ENCODE data around the gene JMJD7.

The JMJD7 gene

DNA sequence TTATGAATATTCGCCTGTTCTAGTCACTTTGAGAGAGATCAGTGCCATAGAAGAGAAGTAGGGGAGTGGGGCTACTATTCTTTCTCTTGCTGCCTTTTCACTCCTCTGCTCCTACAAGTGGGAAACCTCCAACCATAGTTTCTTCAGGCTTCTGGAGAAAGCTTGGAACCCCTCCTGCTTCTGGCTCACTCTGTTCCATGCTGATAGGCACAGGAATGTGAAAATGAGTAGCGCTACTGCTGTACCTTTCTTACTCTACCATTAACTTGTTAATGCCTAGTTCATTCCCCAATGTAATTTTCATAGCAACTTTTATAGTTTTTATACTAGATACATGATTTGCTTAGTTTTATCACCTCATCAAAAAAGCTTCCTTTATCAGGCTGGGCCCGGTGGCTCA, 26.7 kb upstream of the JMJD7 start:
- H3K4me3 ChIP-seq (ENCODE audit: low read length in 2 of 2): no peak overlapping the region
- peaks cover 34% of the 10 kb centered on the region for H3K4me1 ChIP-seq (ENCODE audit: control insufficient read depth, insufficient read depth, low read length)
- H3K36me3 ChIP-seq (ENCODE audit: control insufficient read depth in 2 of 2, insufficient read depth in 2 of 2, low read length in 2 of 2): peaks cover 7 to 13% of the 10 kb centered on the region in 2 donors
- H3K27ac ChIP-seq (ENCODE audit: low read length): no peak overlapping the region
- H3K9me3 ChIP-seq (ENCODE audit: control insufficient read depth in 2 of 2, low read length in 2 of 2): no peaks in the 10 kb centered on the region
- H3K27me3 ChIP-seq (ENCODE audit: control insufficient read depth in 1 of 2, insufficient read depth in 2 of 2, low read length in 2 of 2): no peaks in the 10 kb centered on the region
- no peak overlapping the region for H3K9ac ChIP-seq (ENCODE audit: low read length in 2 of 2)

DNA sequence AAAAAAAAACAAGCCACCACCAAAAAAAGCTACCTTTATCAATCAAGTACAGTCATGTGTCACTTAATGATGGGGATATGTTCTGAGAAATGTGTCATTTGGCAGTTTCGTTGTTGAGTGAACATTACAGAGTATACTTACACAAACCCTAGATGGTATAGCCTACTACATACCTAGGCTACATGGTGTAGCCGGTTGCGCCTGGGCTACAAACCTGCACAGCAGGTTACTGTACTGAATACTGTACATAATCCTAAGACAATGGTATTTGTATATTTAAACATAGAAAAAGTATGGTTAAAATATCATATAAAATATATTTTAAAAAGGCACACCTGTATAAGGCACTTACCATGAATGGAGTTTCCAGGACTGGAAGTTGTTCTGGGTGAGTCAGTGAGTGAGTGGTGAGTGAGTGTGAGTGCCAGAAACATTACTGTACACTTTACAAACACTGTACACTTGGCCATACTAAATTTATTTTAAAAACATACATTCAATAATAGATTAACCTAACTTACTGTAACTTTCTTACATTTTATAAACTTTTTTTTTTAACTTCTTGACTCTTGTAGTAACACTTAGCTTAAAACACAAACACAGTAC, 25.9 kb upstream of the JMJD7 start:
- peaks cover 7 to 13% of the 10 kb centered on the region in 2 donors for H3K36me3 ChIP-seq (ENCODE audit: control insufficient read depth in 2 of 2, insufficient read depth in 2 of 2, low read length in 2 of 2)
- H3K4me1 ChIP-seq (ENCODE audit: control insufficient read depth, insufficient read depth, low read length): peaks cover 34% of the 10 kb centered on the region
- H3K27me3 ChIP-seq (ENCODE audit: control insufficient read depth in 1 of 2, insufficient read depth in 2 of 2, low read length in 2 of 2): no peaks in the 10 kb centered on the region
- H3K4me3 ChIP-seq (ENCODE audit: low read length in 2 of 2): no peak overlapping the region
- no peak overlapping the region for H3K9ac ChIP-seq (ENCODE audit: low read length in 2 of 2)
- no peak overlapping the region for H3K27ac ChIP-seq (ENCODE audit: low read length)
- no peaks in the 10 kb centered on the region for H3K9me3 ChIP-seq (ENCODE audit: control insufficient read depth in 2 of 2, low read length in 2 of 2)

DNA sequence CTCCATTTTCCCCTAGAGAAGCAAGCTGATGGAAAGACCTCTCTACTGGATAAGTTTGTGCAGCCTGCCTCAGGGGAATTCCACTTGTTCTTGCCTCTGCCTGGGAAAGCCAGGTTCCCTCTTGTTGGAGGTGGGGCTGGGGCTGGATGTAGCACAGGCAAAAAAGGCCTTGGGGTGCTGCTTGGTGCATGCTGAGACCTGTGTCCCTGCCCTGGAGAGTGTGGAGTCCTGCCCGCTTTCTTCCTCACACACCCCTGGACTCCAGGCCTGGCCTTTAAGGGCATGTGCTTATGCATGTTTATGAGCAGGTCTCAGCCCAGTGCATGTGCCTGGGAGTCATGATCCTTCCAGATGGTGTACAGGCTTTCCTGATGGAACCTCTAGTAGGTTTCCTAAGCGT, 23.5 kb upstream of the JMJD7 start:
- Histone ChIP-seq H3K27ac (ENCODE audit: low read length) (peak overlapping the region; percentile 82), H3K9ac (ENCODE audit: low read length in 2 of 2) (no peak overlapping the region)

DNA sequence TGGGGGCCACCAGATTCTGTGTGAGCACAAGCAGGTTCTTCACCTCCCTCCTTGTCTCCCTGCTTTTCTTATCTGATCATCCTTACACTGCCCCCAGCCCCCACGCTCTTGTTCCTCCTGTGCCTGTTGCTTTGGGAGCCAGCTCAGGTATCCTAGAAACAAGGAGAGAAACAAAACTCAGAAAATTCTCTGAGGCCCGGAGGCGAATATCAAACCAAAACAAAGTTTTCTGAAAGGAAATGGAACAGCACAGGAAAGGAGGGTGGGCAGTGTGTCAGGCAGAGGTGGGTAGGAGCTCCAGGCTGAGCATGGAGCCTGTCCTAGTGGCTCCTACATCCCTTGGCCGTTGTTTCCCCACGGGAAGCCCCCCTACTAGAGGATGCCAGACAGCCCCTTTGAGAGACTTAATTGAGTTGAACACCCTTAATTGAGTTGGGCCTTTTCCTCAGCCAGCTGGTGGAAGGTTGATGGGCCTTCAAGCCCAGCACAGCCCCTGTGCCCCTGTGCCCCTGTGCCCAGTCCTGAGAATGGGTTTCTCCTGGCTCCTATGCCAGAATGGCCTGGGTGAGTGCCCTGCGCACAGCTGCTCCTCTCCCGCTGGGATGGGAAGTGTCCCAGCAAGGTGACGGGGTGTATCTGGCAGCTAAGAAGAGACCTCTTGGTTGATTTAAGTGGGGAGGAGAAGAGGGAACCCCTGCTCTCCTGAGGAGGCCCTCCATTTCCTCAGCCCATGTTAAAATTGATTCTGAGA, 22.8 kb upstream of the JMJD7 start:
- Histone ChIP-seq H3K4me3 (ENCODE audit: low read length in 2 of 2) (no peak overlapping the region), H3K9me3 (ENCODE audit: control insufficient read depth in 2 of 2, low read length in 2 of 2) (no peaks in the 10 kb centered on the region), H3K4me1 (ENCODE audit: control insufficient read depth, insufficient read depth, low read length) (peaks cover 28% of the 10 kb centered on the region), H3K27me3 (ENCODE audit: control insufficient read depth in 1 of 2, insufficient read depth in 2 of 2, low read length in 2 of 2) (no peaks in the 10 kb centered on the region), H3K9ac (ENCODE audit: low read length in 2 of 2) (peak overlapping the region in 1 of 2 donors; percentile 36), H3K27ac (ENCODE audit: low read length) (peak overlapping the region; percentile 82), H3K36me3 (ENCODE audit: control insufficient read depth in 2 of 2, insufficient read depth in 2 of 2, low read length in 2 of 2) (peaks cover 7% of the 10 kb centered on the region in 2 donors)

More for the DNA sequence above, 23.5 kb upstream of the JMJD7 start:
- H3K4me3 ChIP-seq (ENCODE audit: low read length in 2 of 2): no peak overlapping the region
- no peaks in the 10 kb centered on the region for H3K27me3 ChIP-seq (ENCODE audit: control insufficient read depth in 1 of 2, insufficient read depth in 2 of 2, low read length in 2 of 2)
- no peaks in the 10 kb centered on the region for H3K9me3 ChIP-seq (ENCODE audit: control insufficient read depth in 2 of 2, low read length in 2 of 2)
- peaks cover 7 to 13% of the 10 kb centered on the region in 2 donors for H3K36me3 ChIP-seq (ENCODE audit: control insufficient read depth in 2 of 2, insufficient read depth in 2 of 2, low read length in 2 of 2)
- peaks cover 28% of the 10 kb centered on the region for H3K4me1 ChIP-seq (ENCODE audit: control insufficient read depth, insufficient read depth, low read length)

DNA sequence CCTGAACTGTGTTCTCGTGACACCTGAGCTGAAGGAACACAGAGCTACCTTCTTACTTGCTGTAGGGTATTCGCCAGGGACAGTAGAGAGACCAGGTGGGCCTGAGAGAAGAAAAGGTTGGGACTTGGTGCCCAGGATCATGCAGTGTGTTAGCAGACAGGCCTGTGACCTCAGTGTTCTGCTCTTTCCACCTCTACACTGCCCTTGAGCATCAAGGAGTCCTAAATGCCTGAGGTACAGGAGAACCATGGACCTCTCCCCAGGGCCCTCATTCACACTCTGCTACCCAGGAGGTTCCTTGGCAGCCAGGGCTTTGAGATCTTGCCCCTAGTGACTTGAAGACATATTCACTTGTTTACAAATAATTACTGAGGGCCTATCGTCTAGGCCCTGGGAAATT, 22.2 kb upstream of the JMJD7 start:
- Histone ChIP-seq H3K9me3 (ENCODE audit: control insufficient read depth in 2 of 2, low read length in 2 of 2) (no peaks in the 10 kb centered on the region), H3K4me3 (ENCODE audit: low read length in 2 of 2) (no peak overlapping the region), H3K27ac (ENCODE audit: low read length) (peak overlapping the region; percentile 82), H3K27me3 (ENCODE audit: control insufficient read depth in 1 of 2, insufficient read depth in 2 of 2, low read length in 2 of 2) (no peaks in the 10 kb centered on the region), H3K4me1 (ENCODE audit: control insufficient read depth, insufficient read depth, low read length) (peaks cover 28% of the 10 kb centered on the region), H3K9ac (ENCODE audit: low read length in 2 of 2) (peak overlapping the region in 1 of 2 donors; percentile 29), H3K36me3 (ENCODE audit: control insufficient read depth in 2 of 2, insufficient read depth in 2 of 2, low read length in 2 of 2) (peaks cover 3 to 4% of the 10 kb centered on the region in 2 donors)

DNA sequence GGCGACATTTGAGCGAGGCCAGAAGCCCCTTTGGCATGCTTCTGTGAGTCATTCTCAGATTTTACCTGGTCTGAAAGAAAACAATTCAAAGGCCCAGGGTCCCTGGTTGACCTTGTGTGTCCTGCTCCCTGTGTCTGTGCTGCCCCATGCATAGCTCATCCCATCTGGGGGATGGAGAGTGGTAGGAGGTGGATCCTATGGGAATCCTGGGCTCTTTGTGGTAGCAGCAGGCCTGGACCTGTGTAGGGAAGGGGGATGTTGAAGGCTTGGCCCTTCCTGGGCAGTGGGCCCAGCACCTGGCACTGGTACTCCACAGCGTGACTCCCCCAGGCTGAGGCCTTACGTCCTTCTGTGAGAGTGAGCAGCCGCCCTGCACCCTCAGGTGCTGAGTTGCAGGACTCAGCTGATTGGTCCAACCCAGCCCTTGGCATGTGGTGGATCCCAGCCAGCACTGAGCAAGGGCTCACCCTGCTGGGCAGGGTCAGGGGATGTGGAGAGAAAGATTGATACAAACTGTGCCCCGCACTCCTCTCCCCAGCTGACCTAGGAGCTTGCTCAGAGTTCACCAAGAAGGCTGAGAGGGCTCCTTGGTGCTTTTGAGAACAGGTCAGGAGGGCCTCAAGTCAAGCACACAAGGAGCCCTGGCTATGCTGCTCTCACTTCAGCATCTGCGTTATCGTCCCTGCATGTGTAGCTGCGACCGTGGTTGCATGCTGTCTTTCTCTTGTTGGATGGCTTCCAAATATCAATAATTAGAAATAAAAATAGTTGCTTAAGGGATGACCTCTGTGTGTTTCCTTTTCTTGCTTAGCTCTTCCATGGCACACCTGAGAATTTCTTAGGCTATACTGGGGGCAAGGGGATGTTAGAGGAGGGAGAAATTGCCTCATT, 21.4 kb upstream of the JMJD7 start:
- Histone ChIP-seq H3K4me1 (ENCODE audit: control insufficient read depth, insufficient read depth, low read length) (peaks cover 35% of the 10 kb centered on the region), H3K4me3 (ENCODE audit: low read length in 2 of 2) (no peak overlapping the region), H3K27ac (ENCODE audit: low read length) (peak overlapping the region; percentile 82), H3K27me3 (ENCODE audit: control insufficient read depth in 1 of 2, insufficient read depth in 2 of 2, low read length in 2 of 2) (no peaks in the 10 kb centered on the region), H3K36me3 (ENCODE audit: control insufficient read depth in 2 of 2, insufficient read depth in 2 of 2, low read length in 2 of 2) (no peaks in the 10 kb centered on the region), H3K9me3 (ENCODE audit: control insufficient read depth in 2 of 2, low read length in 2 of 2) (no peaks in the 10 kb centered on the region), H3K9ac (ENCODE audit: low read length in 2 of 2) (peak overlapping the region in 1 of 2 donors; percentile 36)

DNA sequence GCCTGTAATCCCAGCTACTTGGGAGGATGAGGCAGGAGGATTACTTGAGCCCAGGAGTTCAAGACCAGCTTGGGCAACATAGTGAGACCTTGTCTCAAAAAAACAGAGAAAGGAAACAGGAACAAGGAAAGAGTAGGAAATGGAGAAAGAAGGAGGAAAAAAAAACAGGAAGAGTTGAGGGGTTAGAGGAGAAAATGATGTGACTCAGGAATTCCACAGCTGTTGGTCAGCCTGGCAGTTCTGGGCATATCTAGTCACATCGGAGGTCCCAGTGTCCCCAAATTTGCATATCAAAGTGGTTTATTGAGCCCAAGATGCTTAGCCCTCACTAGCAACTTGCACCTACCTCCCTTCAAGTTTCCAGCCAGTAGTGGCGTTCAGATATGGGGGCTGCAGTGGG, 18.8 kb upstream of the JMJD7 start:
- H3K9me3 ChIP-seq (ENCODE audit: control insufficient read depth in 2 of 2, low read length in 2 of 2): no peaks in the 10 kb centered on the region
- H3K36me3 ChIP-seq (ENCODE audit: control insufficient read depth in 2 of 2, insufficient read depth in 2 of 2, low read length in 2 of 2): peaks cover 0 to 14% of the 10 kb centered on the region in 2 donors
- H3K4me3 ChIP-seq (ENCODE audit: low read length in 2 of 2): no peak overlapping the region
- no peak overlapping the region for H3K27ac ChIP-seq (ENCODE audit: low read length)
- peaks cover 34% of the 10 kb centered on the region for H3K4me1 ChIP-seq (ENCODE audit: control insufficient read depth, insufficient read depth, low read length)
- H3K27me3 ChIP-seq (ENCODE audit: control insufficient read depth in 1 of 2, insufficient read depth in 2 of 2, low read length in 2 of 2): no peaks in the 10 kb centered on the region
- no peak overlapping the region for H3K9ac ChIP-seq (ENCODE audit: low read length in 2 of 2)

DNA sequence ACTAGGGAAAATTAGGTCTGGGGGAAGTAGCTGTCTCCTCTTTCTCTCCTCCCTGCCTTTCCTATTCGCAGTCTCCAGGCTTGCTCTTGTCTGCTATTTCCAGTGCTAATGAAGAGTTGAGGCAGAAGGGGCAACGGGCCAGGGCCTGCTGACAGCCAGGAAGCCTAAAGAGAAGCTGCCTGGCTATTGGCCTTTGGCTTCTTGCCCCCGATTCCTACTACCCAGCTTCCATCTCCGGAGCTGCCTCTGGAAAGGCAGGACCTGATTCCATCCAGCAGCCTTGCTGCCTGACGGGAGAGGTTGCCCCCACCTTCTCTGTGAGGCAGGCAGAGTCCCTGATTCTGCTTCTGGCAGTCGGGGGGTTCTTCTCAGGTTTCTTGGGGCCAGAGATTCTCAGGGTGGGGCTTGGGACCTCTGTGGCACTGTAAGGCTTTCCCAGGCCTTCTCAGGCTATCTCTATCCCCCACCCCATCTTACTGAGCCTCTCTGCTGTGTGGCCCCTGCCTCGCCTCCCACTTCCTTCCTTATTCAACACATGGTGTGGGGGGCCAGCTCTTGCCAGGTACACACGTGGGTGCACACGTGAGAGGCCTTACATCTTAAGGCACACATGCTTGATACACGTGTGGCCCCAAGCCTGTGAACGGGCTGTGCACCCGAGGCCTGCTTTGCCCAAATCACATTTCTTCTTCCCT, 18.2 kb upstream of the JMJD7 start:
- H3K4me3 ChIP-seq (ENCODE audit: low read length in 2 of 2): no peak overlapping the region
- no peak overlapping the region for H3K27ac ChIP-seq (ENCODE audit: low read length)
- H3K4me1 ChIP-seq (ENCODE audit: control insufficient read depth, insufficient read depth, low read length): peaks cover 28% of the 10 kb centered on the region
- H3K9me3 ChIP-seq (ENCODE audit: control insufficient read depth in 2 of 2, low read length in 2 of 2): no peaks in the 10 kb centered on the region
- no peak overlapping the region for H3K9ac ChIP-seq (ENCODE audit: low read length in 2 of 2)
- peaks cover 0 to 18% of the 10 kb centered on the region in 2 donors for H3K36me3 ChIP-seq (ENCODE audit: control insufficient read depth in 2 of 2, insufficient read depth in 2 of 2, low read length in 2 of 2)
- H3K27me3 ChIP-seq (ENCODE audit: control insufficient read depth in 1 of 2, insufficient read depth in 2 of 2, low read length in 2 of 2): no peaks in the 10 kb centered on the region

DNA sequence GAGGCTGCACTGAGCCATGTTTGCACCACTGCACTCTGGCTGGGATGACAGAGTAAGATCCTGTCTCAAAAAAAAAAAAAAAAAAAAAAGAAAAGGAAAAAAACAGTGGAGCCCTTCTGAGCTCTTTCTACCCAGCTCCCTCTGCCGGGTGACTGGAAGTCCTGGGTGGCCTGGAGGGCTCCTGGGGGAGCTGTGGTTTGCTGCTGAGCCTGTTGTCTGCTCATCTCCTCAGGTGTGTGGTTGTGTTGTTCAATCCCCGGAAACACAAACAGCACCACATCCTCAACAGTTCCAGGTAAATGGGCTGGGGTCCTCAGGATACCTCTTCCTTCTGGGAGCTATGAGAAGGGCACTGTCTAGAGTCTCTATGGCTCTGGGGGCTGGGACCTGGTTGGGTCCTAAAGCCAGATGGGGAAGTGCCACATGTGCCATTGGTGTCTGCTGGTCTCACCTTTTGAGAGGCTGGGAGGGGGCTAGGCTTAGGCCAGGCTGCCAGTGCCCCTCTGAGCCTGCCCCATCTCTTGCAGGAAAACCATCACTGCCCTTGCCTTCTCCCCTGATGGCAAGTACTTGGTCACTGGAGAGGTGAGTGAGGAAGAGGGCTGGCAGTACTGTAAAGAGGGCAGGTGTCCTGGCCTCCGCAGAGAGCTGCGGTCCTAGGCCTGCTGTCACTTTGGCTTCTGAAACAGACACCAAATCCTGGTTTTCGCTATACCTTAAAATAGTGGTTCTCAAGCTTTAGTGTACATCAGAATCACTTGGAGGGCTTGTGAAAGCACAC, 17.1 kb upstream of the JMJD7 start:
- Histone ChIP-seq H3K4me3 (ENCODE audit: low read length in 2 of 2) (no peak overlapping the region), H3K36me3 (ENCODE audit: control insufficient read depth in 2 of 2, insufficient read depth in 2 of 2, low read length in 2 of 2) (peaks cover 7 to 27% of the 10 kb centered on the region in 2 donors), H3K27me3 (ENCODE audit: control insufficient read depth in 1 of 2, insufficient read depth in 2 of 2, low read length in 2 of 2) (no peaks in the 10 kb centered on the region), H3K4me1 (ENCODE audit: control insufficient read depth, insufficient read depth, low read length) (peaks cover 16% of the 10 kb centered on the region), H3K9me3 (ENCODE audit: control insufficient read depth in 2 of 2, low read length in 2 of 2) (no peaks in the 10 kb centered on the region), H3K9ac (ENCODE audit: low read length in 2 of 2) (no peak overlapping the region), H3K27ac (ENCODE audit: low read length) (no peak overlapping the region)
